K562 (cell line): ENCODE results near the gene IL9. TPM values are rescaled to one million over a fixed set of nuclear protein-coding genes. Genes with fewer than 3 reads are reported as not detected.

Experiments
- ATAC-seq: fragments of 200-7000 bp; cut with Tn5 transposase; 3 replicates; pipeline ENCODE4 v1.9.1; 2020; ENCODE audit warnings: moderate library complexity
- BruUV-seq: library from RNA; stranded (reverse); fragments of 400-500 nt; replicated peaks from 2 replicates; lab custom pipeline; 2021; lab: Mats Ljungman, UMichigan
- CTCF ChIA-PET: fragments of 300-600 bp; formaldehyde crosslinking; extraction: SDS; loops from one replicate; lab custom pipeline; 2021; ENCODE audit warnings: low intra/inter-chr PET ratio; lab: Yijun Ruan, JAX
- POLR2A ChIA-PET: fragments of 300-600, 350-650 bp; sonication (Branson Sonifier 250); formaldehyde crosslinking; extraction: SDS; loops from one replicate; lab custom pipeline; 2021; ENCODE audit warnings: antibody characterized with exemption, inconsistent platforms; lab: Yijun Ruan, JAX
- DNase-seq, 4 experiments: peaks; one replicate each; pipeline versions ENCODE4 v3.0.0 to v3.0.0-alpha.2; 2011 to 2018; ENCODE audit warnings: low spot score in 3 of 4, mixed read lengths in 3 of 4; ENCODE audit errors: extremely low read depth in 1 of 4
- FAIRE-seq: peaks from 2 replicates; lab custom pipeline; 2011; peaks lifted over from hg19 to GRCh38; lab: Jason Lieb, UNC
- H2AFZ ChIP-seq: 2 replicates; pipeline ENCODE4 v1.6.0; 2011; ENCODE audit warnings: low read depth, low read length, control low read depth, inconsistent platforms
- H3K27ac ChIP-seq: fragments of 200-600 bp; 3 replicates; pipeline ENCODE4 v1.8.0; 2011; ENCODE audit warnings: low read depth, mild to moderate bottlenecking, control low read depth, inconsistent platforms, low read length, moderate library complexity, mixed read lengths; ENCODE audit errors: extremely low read depth
- H3K27me3 ChIP-seq, 2 experiments: fragments of 300-600 bp in 1 of 2; 2 replicates in 1 of 2; 3 replicates in 1 of 2; pipeline versions ENCODE4 v1.6.0 to v1.8.0; 2011; ENCODE audit warnings: inconsistent platforms in 2 of 2, low read length in 2 of 2, mild to moderate bottlenecking in 1 of 2, mixed read lengths in 1 of 2, moderate library complexity in 1 of 2; ENCODE audit not compliant: control insufficient read depth in 2 of 2, insufficient read depth in 2 of 2
- H3K36me3 ChIP-seq: fragments of 300-600 bp; 3 replicates; pipeline ENCODE4 v1.8.0; 2011; ENCODE audit warnings: mild to moderate bottlenecking, low read length, inconsistent platforms; ENCODE audit not compliant: control insufficient read depth, insufficient read depth
- H3K4me1 ChIP-seq, 2 experiments: fragments of 200-600 bp in 1 of 2; replicated peaks in 1 of 2; 2 replicates in 1 of 2; 3 replicates in 1 of 2; pipeline versions ENCODE4 v1.5.1 to v1.8.0; 2011; ENCODE audit warnings: inconsistent platforms in 2 of 2, low read length in 2 of 2, mild to moderate bottlenecking in 1 of 2, mixed read lengths in 1 of 2, moderate library complexity in 1 of 2; ENCODE audit not compliant: control insufficient read depth in 2 of 2, insufficient read depth in 2 of 2
- H3K4me2 ChIP-seq: 2 replicates; pipeline ENCODE4 v1.6.1; 2011; ENCODE audit warnings: low read length, control low read depth, inconsistent platforms, mixed read lengths; ENCODE audit not compliant: insufficient read depth
- H3K4me3 ChIP-seq: fragments of 200-600 bp; sonication (generic), shearing (Covaris generic); 2 replicates; pipeline ENCODE4 v1.5.1; 2016; ENCODE audit warnings: control low read depth, inconsistent platforms
- H3K79me2 ChIP-seq: fragments of 200-600 bp; 3 replicates; pipeline ENCODE4 v1.8.0; 2011; ENCODE audit warnings: low read length, inconsistent platforms; ENCODE audit not compliant: control insufficient read depth, insufficient read depth
- H3K9ac ChIP-seq, 2 experiments: 2 replicates each; pipeline versions ENCODE4 v1.6.0 to v1.6.1; 2011; ENCODE audit warnings: low read depth in 2 of 2, low read length in 2 of 2, control low read depth in 1 of 2, inconsistent platforms in 1 of 2, mild to moderate bottlenecking in 1 of 2, mixed read lengths in 1 of 2; ENCODE audit not compliant: insufficient read depth in 1 of 2
- H3K9me1 ChIP-seq: one replicate; pipeline ENCODE4 v1.6.0; 2011; ENCODE audit warnings: inconsistent platforms, mild to moderate bottlenecking, low read length, moderate library complexity; ENCODE audit not compliant: control insufficient read depth, insufficient read depth
- H3K9me3 ChIP-seq: replicated peaks from 2 replicates; pipeline ENCODE4 v1.5.1; 2011; ENCODE audit warnings: low read depth, low read length, inconsistent platforms; ENCODE audit not compliant: control insufficient read depth, insufficient read depth
- H4K20me1 ChIP-seq: replicated peaks from 2 replicates; pipeline ENCODE4 v1.6.1; 2011; ENCODE audit warnings: low read length, inconsistent platforms, mixed read lengths; ENCODE audit not compliant: control insufficient read depth, insufficient read depth
- ELF4 ChIP-seq: fragments of 450-650 bp; formaldehyde crosslinking; IDR thresholded peaks from 2 replicates; pipeline ENCODE4 v1.4.0; 2022; ENCODE audit warnings: missing genetic modification characterization
- EP400 ChIP-seq: fragments of 450-650 bp; IDR thresholded peaks from 2 replicates; pipeline ENCODE4 v1.6.1; 2017; ENCODE audit warnings: antibody characterized with exemption, mild to moderate bottlenecking, moderate library complexity
- ESRRA ChIP-seq: fragments of 450-650 bp; IDR thresholded peaks from 2 replicates; pipeline ENCODE4 v1.6.1; 2014; ENCODE audit warnings: low read depth, mild to moderate bottlenecking, moderate library complexity, borderline replicate concordance
- HDAC6 ChIP-seq: IDR thresholded peaks from 2 replicates; pipeline ENCODE4 v1.6.1; 2012; ENCODE audit warnings: low read depth, mild to moderate bottlenecking, control low read depth, inconsistent platforms, low read length, moderate library complexity
- HMG20A ChIP-seq: fragments of 450-650 bp; formaldehyde crosslinking; conservative IDR thresholded peaks from 2 replicates; pipeline ENCODE4 v1.4.0; 2020; ENCODE audit warnings: mild to moderate bottlenecking, mixed read lengths
- JUND ChIP-seq, 2 experiments: IDR thresholded peaks; 2 replicates in 1 of 2; 3 replicates in 1 of 2; pipeline ENCODE4 v1.6.1; 2011; ENCODE audit warnings: borderline replicate concordance in 2 of 2, low read depth in 2 of 2, low read length in 2 of 2, improper control_type of control experiment in 1 of 2, missing biosample characterization in 1 of 2, missing genetic modification characterization in 1 of 2, missing genetic modification reagents in 1 of 2
- MAZ ChIP-seq, 2 experiments: fragments of 450-650 bp in 1 of 2; sonication (generic) in 1 of 2; formaldehyde crosslinking; IDR thresholded peaks in 1 of 2; conservative IDR thresholded peaks in 1 of 2; 2 replicates each; pipeline versions ENCODE4 v1.4.0 to v1.5.0; 2020; ENCODE audit warnings: mild to moderate bottlenecking in 1 of 2, missing genetic modification reagents in 1 of 2
- MTF1 ChIP-seq: fragments of 250-450 bp; sonication (Bioruptor Pico); IDR thresholded peaks from 2 replicates; pipeline ENCODE4 v1.9.0; 2021; ENCODE audit warnings: moderate library complexity, mild to moderate bottlenecking, inconsistent platforms, borderline replicate concordance
- NR3C1 ChIP-seq: sonication (generic); formaldehyde crosslinking; IDR thresholded peaks from 2 replicates; pipeline ENCODE4 v1.8.1; 2022; ENCODE audit warnings: missing genetic modification reagents
- PHF21A ChIP-seq: fragments of 450-650 bp; IDR thresholded peaks from 2 replicates; pipeline ENCODE4 v1.6.1; 2017; ENCODE audit warnings: low read depth, borderline replicate concordance
- PPARD ChIP-seq: fragments of 250-450 bp; sonication (Bioruptor Pico); IDR thresholded peaks from 2 replicates; pipeline ENCODE4 v1.8.0; 2022; ENCODE audit warnings: inconsistent platforms, mild to moderate bottlenecking, moderate library complexity
- SMAD1 ChIP-seq: fragments of 150-350 bp; IDR thresholded peaks from 2 replicates; pipeline ENCODE4 v1.6.1; 2014; ENCODE audit warnings: low read length, low read depth; ENCODE audit not compliant: partially characterized antibody
- SMARCA4 ChIP-seq: fragments of 450-650 bp; IDR thresholded peaks from 2 replicates; pipeline ENCODE4 v1.6.1; 2016
- SMARCA5 ChIP-seq: fragments of 450-650 bp; IDR thresholded peaks from 2 replicates; pipeline ENCODE4 v1.6.1; 2016
- TAF7 ChIP-seq: fragments of 450-650 bp; IDR thresholded peaks from 2 replicates; pipeline ENCODE4 v1.6.1; 2016; ENCODE audit warnings: missing genetic modification characterization, missing compliant biosample characterization
- TCF3 ChIP-seq: sonication (generic); formaldehyde crosslinking; IDR thresholded peaks from 2 replicates; pipeline ENCODE4 v1.4.0; 2020; ENCODE audit warnings: mild to moderate bottlenecking, missing genetic modification reagents
- TEAD2 ChIP-seq: fragments of 450-650 bp; IDR thresholded peaks from 2 replicates; pipeline ENCODE4 v1.6.1; 2016; ENCODE audit warnings: missing genetic modification characterization, control low read depth, missing compliant biosample characterization
- ZFP36 ChIP-seq: fragments of 150-350 bp; IDR thresholded peaks from 2 replicates; pipeline ENCODE4 v1.6.1; 2018; ENCODE audit warnings: low read length, low read depth; ENCODE audit not compliant: partially characterized antibody
- ZNF316 ChIP-seq: fragments of 450-650 bp; IDR thresholded peaks from 2 replicates; pipeline ENCODE4 v1.6.1; 2016
- WGBS: fragments of 100-300 bp; shearing (Covaris generic); methylation state at CpG from one replicate; pipeline ENCODE4 v1.1.6; 2016; ENCODE audit warnings: low coverage, mixed read lengths; ENCODE audit not compliant: insufficient coverage; ENCODE audit errors: missing lambda C conversion rate; 5-methylcytosine and 5-hydroxymethylcytosine counted together
- in situ Hi-C: fragments of 300-500 bp; cut with MboI; formaldehyde crosslinking; loops from 4 replicates; pipeline ENCODE4 v1.15.0; 2018; ENCODE audit warnings: inconsistent platforms, mixed read lengths
- intact Hi-C: fragments of 100-400 bp; cut with micrococcal nuclease; formaldehyde crosslinking; loops from 2 replicates; pipeline ENCODE4 v1.14.2; 2022
- polyA plus RNA-seq, 8 experiments: library from polyadenylated mRNA; depleted of rRNA in 4 of 8; stranded (reverse) in 5 of 8; unstranded in 3 of 8; fragments of >200 nt; fragmentation: Nextera tagmentation in 2 of 8; fragmentation: Illumina TruSeq in 1 of 8; extraction: Ambion mirVana in 2 of 8; extraction: Trizol in 1 of 8; gene quantifications; 2 replicates each; pipeline versions ENCODE4 v1.2.1 to v1.2.3, GENCODE V29; 2011 to 2014; ENCODE audit warnings: inconsistent platforms in 1 of 8, missing spikeins in 1 of 8
- total RNA-seq, 7 experiments: library from RNA; depleted of rRNA in 6 of 7; stranded (reverse); fragments of >200 nt in 6 of 7; fragmentation: Illumina TruSeq in 2 of 7; extraction: Trizol in 2 of 7; gene quantifications; 2 replicates each; pipeline versions ENCODE4 v1.2.1 to v1.2.3, GENCODE V29; 2011 to 2021; ENCODE audit warnings: low replicate concordance in 1 of 7
- TF ChIP-seq, protein P1 (sequence below): fragments of 450-650 bp; formaldehyde crosslinking; IDR thresholded peaks from 2 replicates; pipeline ENCODE4 v1.4.0; 2020; ENCODE audit warnings: mild to moderate bottlenecking, moderate library complexity
- TF ChIP-seq, protein P2 (sequence below): sonication (generic); formaldehyde crosslinking; IDR thresholded peaks from 2 replicates; pipeline ENCODE4 v1.9.0; 2022; ENCODE audit warnings: mild to moderate bottlenecking, missing genetic modification reagents

Gene IL9
- total and polyA plus RNA-seq, 9 of the 15 experiments (the other 6 are each of a cell fraction or from before 2014, with no cell fraction given), result not detected

DNA sequence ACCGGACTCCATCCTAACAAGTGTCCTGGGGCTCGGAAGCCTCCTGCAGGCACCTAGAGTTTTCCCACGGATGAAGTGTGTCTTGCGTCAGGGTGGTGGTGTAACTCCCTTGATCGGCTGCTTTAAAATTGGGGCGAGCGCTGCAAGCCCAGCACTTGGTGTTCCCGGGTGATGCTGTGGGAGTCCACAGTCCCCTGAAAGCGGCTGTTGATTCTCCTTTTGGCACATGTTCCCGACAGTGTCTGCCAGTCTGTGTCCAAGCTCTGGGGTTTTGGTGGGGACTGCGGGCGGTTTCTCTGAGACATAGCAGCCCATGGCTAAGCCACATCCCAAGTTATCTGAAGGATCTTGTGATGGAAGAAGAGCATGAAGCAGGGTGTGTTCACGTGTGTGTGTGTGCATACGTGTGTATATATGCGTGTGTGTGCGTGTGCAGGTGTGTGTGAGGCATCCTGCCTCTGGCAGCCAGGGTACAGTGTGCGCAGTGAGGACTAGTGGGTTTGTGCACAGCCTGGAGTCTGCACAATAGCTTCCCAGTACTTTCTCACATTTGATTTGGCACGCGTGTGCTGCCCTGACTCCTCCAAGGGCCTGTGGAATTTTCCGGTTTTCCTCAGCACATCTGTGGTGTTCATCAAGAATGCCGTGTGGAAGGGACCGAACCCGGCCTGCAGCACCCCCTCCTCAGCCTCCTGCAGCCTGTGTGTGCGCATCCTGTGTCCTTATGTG lies 44.3 kb downstream of the IL9 start (continued):
- TF ChIP-seq, protein P1, sequence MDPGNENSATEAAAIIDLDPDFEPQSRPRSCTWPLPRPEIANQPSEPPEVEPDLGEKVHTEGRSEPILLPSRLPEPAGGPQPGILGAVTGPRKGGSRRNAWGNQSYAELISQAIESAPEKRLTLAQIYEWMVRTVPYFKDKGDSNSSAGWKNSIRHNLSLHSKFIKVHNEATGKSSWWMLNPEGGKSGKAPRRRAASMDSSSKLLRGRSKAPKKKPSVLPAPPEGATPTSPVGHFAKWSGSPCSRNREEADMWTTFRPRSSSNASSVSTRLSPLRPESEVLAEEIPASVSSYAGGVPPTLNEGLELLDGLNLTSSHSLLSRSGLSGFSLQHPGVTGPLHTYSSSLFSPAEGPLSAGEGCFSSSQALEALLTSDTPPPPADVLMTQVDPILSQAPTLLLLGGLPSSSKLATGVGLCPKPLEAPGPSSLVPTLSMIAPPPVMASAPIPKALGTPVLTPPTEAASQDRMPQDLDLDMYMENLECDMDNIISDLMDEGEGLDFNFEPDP, result no peak
- TF ChIP-seq HMG20A (CRISPR knock-in tag), result no peak
- TF ChIP-seq ESRRA, result no peak
- TF ChIP-seq ELF4 (CRISPR knock-in tag), result no peak

DNA sequence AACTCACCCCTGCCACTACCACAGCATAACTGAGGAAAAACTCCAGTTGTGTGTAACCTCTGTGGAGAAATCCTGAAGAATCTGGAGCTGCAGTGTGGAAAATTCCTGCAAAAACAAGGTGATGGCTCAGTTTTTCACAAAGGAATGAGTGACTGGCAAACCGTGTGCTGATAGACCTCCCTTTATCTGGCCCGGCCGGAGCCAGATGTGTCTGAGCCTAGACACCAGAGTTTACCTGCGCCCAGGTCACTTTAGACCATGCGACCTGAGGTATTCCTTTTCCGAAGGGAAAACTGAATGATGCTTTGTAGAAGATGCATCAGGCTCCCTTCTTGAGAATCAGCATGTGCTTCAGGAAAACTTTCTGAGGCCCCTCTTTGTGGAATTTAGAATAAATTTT lies 45.0 kb downstream of the IL9 start:
- no peaks in the 10 kb centered on the region for H3K9me3 ChIP-seq
- ChIA-PET CTCF (interaction anchor here (0.6 kb wide), 1 partner anchor 372 kb away, joined by 3 read pairs; no protein-coding TSS in a partner anchor), POLR2A (no interaction called here)
- no peak overlapping the region for H3K4me2 ChIP-seq
- ATAC-seq, result no peak
- TF ChIP-seq NR3C1 (CRISPR knock-in tag), result no peak
- no peak for TF ChIP-seq JUND (IDR thresholded peaks at IDR 0.05; ENCODE audit: borderline replicate concordance, low read depth, low read length)
- no peak for TF ChIP-seq JUND (tag; IDR thresholded peaks at IDR 0.05; ENCODE audit: borderline replicate concordance, low read depth, low read length)
- TF ChIP-seq TEAD2 (tag), result no peak
- no peak for TF ChIP-seq EP400
- no peak for TF ChIP-seq PHF21A
- TF ChIP-seq TAF7, result no peak
- TF ChIP-seq MTF1 (CRISPR knock-in tag), result no peak
- TF ChIP-seq ZFP36, result no peak
- TF ChIP-seq SMAD1, result no peak
- TF ChIP-seq TCF3 (CRISPR knock-in tag), result no peak
- TF ChIP-seq SMARCA4, result no peak
- no peak for TF ChIP-seq HDAC6
- TF ChIP-seq, protein P2, sequence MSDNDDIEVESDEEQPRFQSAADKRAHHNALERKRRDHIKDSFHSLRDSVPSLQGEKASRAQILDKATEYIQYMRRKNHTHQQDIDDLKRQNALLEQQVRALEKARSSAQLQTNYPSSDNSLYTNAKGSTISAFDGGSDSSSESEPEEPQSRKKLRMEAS (CRISPR knock-in tag), result no peak
- TF ChIP-seq MAZ (CRISPR knock-in tag; conservative IDR thresholded peaks at IDR 0.05 in 1 of 2, IDR thresholded peaks at IDR 0.05 in 1 of 2), result no peak
- no peak for TF ChIP-seq PPARD (CRISPR knock-in tag)
- TF ChIP-seq SMARCA5, result no peak
- TF ChIP-seq ZNF316, result no peak
- no peak overlapping the region for H2AFZ ChIP-seq
- no TSS peak for BruUV-seq
- 2% methylated on average over 6 of the region's 6 CpGs for WGBS
- intact Hi-C loops, result no loop called here
- H3K79me2 ChIP-seq, result no peaks in the 10 kb centered on the region
- no peaks in the 10 kb centered on the region for H3K9me1 ChIP-seq
- H3K27me3 ChIP-seq, result peaks cover 17 to 43% of the 10 kb centered on the region in 2 experiments; a peak in 4 of 5 replicates
- peaks cover 3% of the 10 kb centered on the region; the same call in 1 of the 2 replicates for H4K20me1 ChIP-seq
- no peak overlapping the region for H3K27ac ChIP-seq
- no peak for FAIRE-seq
- H3K36me3 ChIP-seq, result no peaks in the 10 kb centered on the region
- in situ Hi-C loops, result no loop called here
- H3K4me3 ChIP-seq, result no peak overlapping the region
- DNase-seq, result no peak
- no peak overlapping the region for H3K9ac ChIP-seq
- no peaks in the 10 kb centered on the region for H3K4me1 ChIP-seq
